Ishikawa (cell line): ENCODE data around the gene CALD1.

Source experiments
- CEBPB ChIP-seq: IDR thresholded peaks from 2 replicates; pipeline ENCODE4 v1.6.1; 2012
- CREB1 ChIP-seq: IDR thresholded peaks from 2 replicates; pipeline ENCODE4 v1.6.1; 2012; ENCODE audit warnings: low read depth
- EGR1 ChIP-seq: IDR thresholded peaks from 2 replicates; pipeline ENCODE4 v1.6.1; 2012
- EP300 ChIP-seq: IDR thresholded peaks from 2 replicates; pipeline ENCODE4 v1.6.1; 2012; ENCODE audit warnings: borderline replicate concordance
- FOXM1 ChIP-seq: IDR thresholded peaks from 2 replicates; pipeline ENCODE4 v1.6.1; 2012; ENCODE audit warnings: low read depth, borderline replicate concordance
- NFIC ChIP-seq: IDR thresholded peaks from 2 replicates; pipeline ENCODE4 v1.6.1; 2012
- RAD21 ChIP-seq: IDR thresholded peaks from 2 replicates; pipeline ENCODE4 v1.6.1; 2012; ENCODE audit warnings: low read depth
- TAF1 ChIP-seq: IDR thresholded peaks from 2 replicates; pipeline ENCODE4 v1.6.1; 2012; ENCODE audit warnings: low read depth, mild to moderate bottlenecking
- TCF12 ChIP-seq: IDR thresholded peaks from 2 replicates; pipeline ENCODE4 v1.6.1; 2012; ENCODE audit warnings: low read depth
- TEAD4 ChIP-seq: IDR thresholded peaks from 2 replicates; pipeline ENCODE4 v1.6.1; 2012
- YY1 ChIP-seq: IDR thresholded peaks from 2 replicates; pipeline ENCODE4 v1.6.1; 2012; ENCODE audit warnings: low read depth
- ZBTB7A ChIP-seq: IDR thresholded peaks from 2 replicates; pipeline ENCODE4 v1.6.1; 2012; ENCODE audit warnings: low read depth
- TF ChIP-seq, protein P1 (sequence below): IDR thresholded peaks from 2 replicates; pipeline ENCODE4 v1.6.1; 2012; ENCODE audit warnings: low read depth, mild to moderate bottlenecking
- TF ChIP-seq, protein P2 (sequence below): IDR thresholded peaks from 2 replicates; pipeline ENCODE4 v1.6.1; 2012
- TF ChIP-seq, protein P3 (sequence below): IDR thresholded peaks from 2 replicates; pipeline ENCODE4 v1.6.1; 2012

The CALD1 gene

DNA sequence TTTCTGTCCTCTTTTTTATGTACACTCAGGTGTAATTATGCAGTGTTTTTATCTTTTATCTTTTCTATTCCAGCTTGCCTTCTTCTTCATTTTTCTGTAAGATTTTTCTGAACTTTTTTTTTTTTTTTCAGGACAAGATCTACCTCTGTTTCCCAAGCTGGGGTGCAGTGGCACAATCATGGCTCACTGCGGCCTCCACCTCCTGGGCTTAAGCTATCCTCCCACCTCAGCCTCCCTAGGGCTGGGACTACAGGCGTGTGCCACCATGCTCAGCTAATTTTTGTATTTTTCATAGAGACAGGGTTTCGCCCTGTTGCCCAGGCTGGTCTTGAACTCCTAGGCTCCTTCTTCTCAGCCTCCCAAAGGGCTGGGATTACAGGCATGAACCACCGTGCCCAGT lies 6.3 kb upstream of the CALD1 start:
- TF ChIP-seq TEAD4, result no peak
- TF ChIP-seq, protein P1, sequence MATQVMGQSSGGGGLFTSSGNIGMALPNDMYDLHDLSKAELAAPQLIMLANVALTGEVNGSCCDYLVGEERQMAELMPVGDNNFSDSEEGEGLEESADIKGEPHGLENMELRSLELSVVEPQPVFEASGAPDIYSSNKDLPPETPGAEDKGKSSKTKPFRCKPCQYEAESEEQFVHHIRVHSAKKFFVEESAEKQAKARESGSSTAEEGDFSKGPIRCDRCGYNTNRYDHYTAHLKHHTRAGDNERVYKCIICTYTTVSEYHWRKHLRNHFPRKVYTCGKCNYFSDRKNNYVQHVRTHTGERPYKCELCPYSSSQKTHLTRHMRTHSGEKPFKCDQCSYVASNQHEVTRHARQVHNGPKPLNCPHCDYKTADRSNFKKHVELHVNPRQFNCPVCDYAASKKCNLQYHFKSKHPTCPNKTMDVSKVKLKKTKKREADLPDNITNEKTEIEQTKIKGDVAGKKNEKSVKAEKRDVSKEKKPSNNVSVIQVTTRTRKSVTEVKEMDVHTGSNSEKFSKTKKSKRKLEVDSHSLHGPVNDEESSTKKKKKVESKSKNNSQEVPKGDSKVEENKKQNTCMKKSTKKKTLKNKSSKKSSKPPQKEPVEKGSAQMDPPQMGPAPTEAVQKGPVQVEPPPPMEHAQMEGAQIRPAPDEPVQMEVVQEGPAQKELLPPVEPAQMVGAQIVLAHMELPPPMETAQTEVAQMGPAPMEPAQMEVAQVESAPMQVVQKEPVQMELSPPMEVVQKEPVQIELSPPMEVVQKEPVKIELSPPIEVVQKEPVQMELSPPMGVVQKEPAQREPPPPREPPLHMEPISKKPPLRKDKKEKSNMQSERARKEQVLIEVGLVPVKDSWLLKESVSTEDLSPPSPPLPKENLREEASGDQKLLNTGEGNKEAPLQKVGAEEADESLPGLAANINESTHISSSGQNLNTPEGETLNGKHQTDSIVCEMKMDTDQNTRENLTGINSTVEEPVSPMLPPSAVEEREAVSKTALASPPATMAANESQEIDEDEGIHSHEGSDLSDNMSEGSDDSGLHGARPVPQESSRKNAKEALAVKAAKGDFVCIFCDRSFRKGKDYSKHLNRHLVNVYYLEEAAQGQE, result no peak
- TF ChIP-seq FOXM1, result no peak
- TF ChIP-seq CREB1, result no peak
- TF ChIP-seq, protein P2, sequence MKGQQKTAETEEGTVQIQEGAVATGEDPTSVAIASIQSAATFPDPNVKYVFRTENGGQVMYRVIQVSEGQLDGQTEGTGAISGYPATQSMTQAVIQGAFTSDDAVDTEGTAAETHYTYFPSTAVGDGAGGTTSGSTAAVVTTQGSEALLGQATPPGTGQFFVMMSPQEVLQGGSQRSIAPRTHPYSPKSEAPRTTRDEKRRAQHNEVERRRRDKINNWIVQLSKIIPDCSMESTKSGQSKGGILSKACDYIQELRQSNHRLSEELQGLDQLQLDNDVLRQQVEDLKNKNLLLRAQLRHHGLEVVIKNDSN, result no peak
- no peak for TF ChIP-seq RAD21
- TF ChIP-seq ZBTB7A, result no peak
- TF ChIP-seq, protein P3, sequence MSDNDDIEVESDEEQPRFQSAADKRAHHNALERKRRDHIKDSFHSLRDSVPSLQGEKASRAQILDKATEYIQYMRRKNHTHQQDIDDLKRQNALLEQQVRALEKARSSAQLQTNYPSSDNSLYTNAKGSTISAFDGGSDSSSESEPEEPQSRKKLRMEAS, result no peak
- TF ChIP-seq NFIC, result no peak

DNA sequence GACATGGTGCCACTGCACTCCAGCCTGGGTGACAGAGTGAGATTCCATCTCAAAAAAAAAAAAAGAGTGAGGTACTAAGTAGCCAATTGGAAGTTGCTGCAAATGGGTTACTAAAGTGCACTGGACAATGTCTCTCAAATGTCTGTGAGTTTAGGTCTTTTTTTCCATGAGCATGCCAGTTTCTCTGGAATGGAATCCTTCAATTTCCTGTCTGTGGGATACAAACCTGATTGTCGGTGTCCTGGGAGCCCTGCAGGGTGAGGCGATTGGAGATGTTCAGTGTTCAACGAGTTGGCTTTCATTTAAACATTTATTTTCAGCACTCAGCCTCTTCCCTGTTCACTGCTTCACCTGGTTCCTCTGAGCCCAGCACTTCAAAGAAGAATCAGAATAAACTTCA lies 5.3 kb upstream of the CALD1 start:
- TF ChIP-seq, protein P1, result no peak
- TF ChIP-seq TCF12, result no peak
- TF ChIP-seq TAF1, result no peak
- TF ChIP-seq ZBTB7A, result no peak
- no peak for TF ChIP-seq TEAD4
- TF ChIP-seq EP300, result no peak
- TF ChIP-seq NFIC, result no peak
- TF ChIP-seq CREB1, result no peak
- no peak for TF ChIP-seq FOXM1
- TF ChIP-seq CEBPB, result no peak
- TF ChIP-seq RAD21, result no peak
- TF ChIP-seq, protein P3, result no peak
- no peak for TF ChIP-seq YY1
- TF ChIP-seq, protein P2, result no peak
- no peak for TF ChIP-seq EGR1

DNA sequence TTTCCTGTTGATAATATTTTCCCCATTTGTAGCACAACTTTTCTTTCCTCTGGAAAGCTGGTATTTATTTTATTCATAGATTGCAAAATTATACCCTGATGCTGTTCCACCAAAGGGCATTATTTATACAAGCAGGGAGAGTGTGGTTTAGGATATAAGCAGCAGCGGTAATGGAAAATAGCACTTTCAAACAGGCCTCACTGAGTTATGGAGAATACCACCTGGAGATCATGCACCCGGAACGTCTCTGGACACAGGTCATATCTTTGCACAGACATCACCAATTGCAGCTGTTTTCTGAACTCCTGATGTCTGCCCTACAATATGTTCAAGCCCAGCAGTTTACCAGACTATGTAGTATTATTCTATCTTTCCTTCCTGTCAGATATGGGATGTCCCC lies 2.0 kb upstream of the CALD1 start:
- TF ChIP-seq FOXM1 (no peak), EGR1 (no peak), CEBPB (no peak), YY1 (no peak), EP300 (no peak), TEAD4 (no peak), TAF1 (no peak), TCF12 (no peak), RAD21 (no peak), CREB1 (no peak), ZBTB7A (no peak), NFIC (no peak)
- TF ChIP-seq, protein P2, result no peak
- TF ChIP-seq, protein P1, result no peak
- TF ChIP-seq, protein P3, result no peak

DNA sequence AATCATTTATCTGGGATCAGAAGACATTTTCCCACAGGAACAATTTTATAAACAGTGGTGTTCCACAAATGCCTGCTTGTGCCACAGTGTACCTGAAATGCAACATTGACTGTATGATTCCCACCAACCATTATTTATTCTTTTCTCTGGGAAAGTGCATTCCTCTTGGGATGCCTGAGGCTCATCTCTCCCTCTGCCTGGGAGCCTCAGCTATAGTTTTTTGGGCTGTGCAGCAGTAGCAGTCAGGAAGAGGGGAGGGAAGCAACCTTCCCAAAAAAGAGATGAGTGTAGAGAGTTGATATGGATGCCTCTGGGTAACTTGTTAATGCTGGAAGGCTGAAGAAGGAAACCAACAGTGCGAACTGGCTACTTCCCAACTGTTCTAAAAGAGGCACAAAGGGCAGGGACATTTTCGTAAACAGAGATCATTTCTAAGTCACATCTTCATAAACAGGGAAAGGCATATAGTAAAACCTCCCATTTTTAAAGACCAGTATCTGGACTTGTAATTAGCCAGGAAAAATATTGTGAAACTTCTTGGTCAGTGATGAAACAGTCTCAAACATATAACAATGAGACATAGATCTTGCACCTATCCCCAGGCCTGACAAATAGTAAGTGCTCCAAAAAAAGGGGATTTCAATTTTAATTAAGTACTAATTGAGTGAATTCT lies 1.4 kb upstream of the CALD1 start:
- TF ChIP-seq TCF12 (no peak), RAD21 (no peak), CEBPB (no peak), NFIC (no peak), EGR1 (no peak), ZBTB7A (no peak), TAF1 (no peak)
- TF ChIP-seq, protein P3, result no peak
- TF ChIP-seq, protein P2, result no peak
